NCI-H1694 treated with DMSO at 0.1 percent for 48 hours (cell line): ENCODE results near the gene FTCD.

ENCODE experiments used
- DNase-seq: peaks from one replicate; lab custom pipeline; 2025; lab: John Stamatoyannopoulos, UW

FTCD gene

GRCh38 chr21:46154155-46154954 lies 1.0 kb downstream of the FTCD start:
- DNase-seq = no peak

- peak; percentile 33 for DNase-seq
Measured at GRCh38 chr21:46153247-46154154, 1.9 kb downstream of the FTCD start.

GRCh38 chr21:46152927-46153246 lies 2.5 kb downstream of the FTCD start:
- DNase-seq = no peak

- DNase-seq = no peak
Measured at GRCh38 chr21:46151989-46152926, 3.1 kb downstream of the FTCD start.

GRCh38 chr21:46151261-46151988 lies 4.0 kb downstream of the FTCD start:
- no peak for DNase-seq

GRCh38 chr21:46150491-46151121 lies 4.8 kb downstream of the FTCD start:
- no peak for DNase-seq

- DNase-seq = no peak
Measured at GRCh38 chr21:46150073-46150472, 5.3 kb downstream of the FTCD start.

GRCh38 chr21:46149205-46149901 lies 6.0 kb downstream of the FTCD start:
- DNase-seq = no peak

GRCh38 chr21:46148106-46148505 lies 7.3 kb downstream of the FTCD start:
- no peak for DNase-seq

- DNase-seq = peak; percentile 41
Measured at GRCh38 chr21:46147429-46147828, 8.0 kb downstream of the FTCD start.

- no peak for DNase-seq
Measured at GRCh38 chr21:46146856-46147255, 8.5 kb downstream of the FTCD start.

- no peak for DNase-seq
Measured at GRCh38 chr21:46145840-46146691, 9.3 kb downstream of the FTCD start.

GRCh38 chr21:46145159-46145839 lies 10.1 kb downstream of the FTCD start:
- DNase-seq = no peak

GRCh38 chr21:46144464-46145070 lies 10.8 kb downstream of the FTCD start:
- DNase-seq = no peak

GRCh38 chr21:46142582-46143473 lies 12.6 kb downstream of the FTCD start:
- DNase-seq = no peak

- no peak for DNase-seq
Measured at GRCh38 chr21:46141767-46142581, 13.4 kb downstream of the FTCD start.
